Psoas muscle (tissue), 8 donors: Measurements from ENCODE around the gene HIPK1. TPM values are rescaled to one million over a fixed set of nuclear protein-coding genes. Genes with fewer than 3 reads are reported as not detected.

Experiments
- ATAC-seq, 4 donors: fragments of 200-7000 bp; cut with Tn5 transposase; one replicate each; pipeline ENCODE4 v1.9.1; 2020; ENCODE audit warnings: moderate library complexity in 3 of 4, mild to moderate bottlenecking in 2 of 4
- DNase-seq, 2 donors: peaks; one replicate each; pipeline ENCODE4 v3.0.0-alpha.2; 2020
- H3K27ac ChIP-seq: fragments of 200-600 bp; one replicate; pipeline ENCODE4 v1.8.0; 2022
- H3K27me3 ChIP-seq, 3 donors: fragments of 200-600 bp in 1 of 3; one replicate each; pipeline versions ENCODE4 v1.6.1 to v1.8.0; 2013 to 2022; ENCODE audit warnings: low read length in 2 of 3, mild to moderate bottlenecking in 2 of 3, moderate library complexity in 1 of 3; ENCODE audit not compliant: insufficient read depth in 3 of 3
- H3K36me3 ChIP-seq, 2 donors: fragments of 200-600 bp in 1 of 2; one replicate each; pipeline versions ENCODE4 v1.6.1 to v1.8.0; 2013 to 2022; ENCODE audit warnings: low read depth in 1 of 2, mild to moderate bottlenecking in 1 of 2, moderate library complexity in 1 of 2; ENCODE audit not compliant: insufficient read depth in 1 of 2
- H3K4me1 ChIP-seq: fragments of 200-600 bp; one replicate; pipeline ENCODE4 v1.8.0; 2022
- H3K4me3 ChIP-seq: fragments of 200-600 bp; one replicate; pipeline ENCODE4 v1.8.0; 2022; ENCODE audit warnings: mild to moderate bottlenecking
- H3K9me3 ChIP-seq: fragments of 200-600 bp; one replicate; pipeline ENCODE4 v1.8.0; 2022
- CTCF ChIP-seq: fragments of 200-600 bp; IDR thresholded peaks from one replicate; pipeline ENCODE4 v1.8.0; 2022; ENCODE audit warnings: antibody characterized with exemption
- WGBS, 3 donors: extraction: QIAGEN DNeasy Blood & Tissue Kit; methylation state at CpG; one replicate each; pipeline versions ENCODE4 v1.1.6 to v1.1.7; 2013; 5-methylcytosine and 5-hydroxymethylcytosine counted together
- intact Hi-C, 2 donors: fragments of 100-400 bp; cut with DNase I; formaldehyde crosslinking; loops; one replicate each; pipeline versions ENCODE4 v1.11.0 to v1.14.2; 2022
- polyA plus RNA-seq, 3 donors: library from polyadenylated mRNA; stranded (reverse); fragments of 200-250 nt; gene quantifications; one replicate each; pipeline ENCODE4 v1.2.3, GENCODE V29; 2013
- total RNA-seq, 4 donors: library from RNA; stranded (reverse); fragmentation: NEBNext Ultra II Directional in 2 of 4; extraction: Animal tissue kit (Norgen Biotek cat#: 25700) in 2 of 4; gene quantifications; one replicate each; pipeline versions ENCODE4 v1.2.1 to v1.2.4, GENCODE V29; 2021 to 2023
- donor health status: healthy with polysubstance abuse.
- donor health status: DM: no; HTN: no; CAD: no; lungs with moderate emphysema.
- donor health status: Bipolar disorder and iron deficiency.
- donor health status: healthy.
- donor health status: DM: yes; HTN: yes; CAD: no.
- donor health status: DM: no; HTN: no; CAD: no.
- donor health status: DM: no; HTN: no; CAD: no.
- donor health status: DM: yes; HTN: yes; CAD: no.

The HIPK1 gene
- total and polyA plus RNA-seq, 7 donors, result 16.8 to 80.6 (median 56.0) TPM

GRCh38 chr1:113982949-113983348 is 53.8 kb downstream of the HIPK1 start:
- intact Hi-C loops, result loop anchor here (5.0 to 10.0 kb wide), 5 partner anchors 44 to 234 kb away; partner anchors contain the start of gene SYT6 (in 1 of the 2)
- 33 to 55% (median 38%) methylated on average over 5 of the region's 5 CpGs for WGBS, 3 donors
- TF ChIP-seq CTCF, result no peak

GRCh38 chr1:113983391-113983790 is 54.3 kb downstream of the HIPK1 start:
- Histone ChIP-seq H3K4me1 (peaks cover 14% of the 10 kb centered on the region), H3K4me3 (peak overlapping the region; percentile 61), H3K27ac (peak overlapping the region; percentile 85), H3K9me3 (no peaks in the 10 kb centered on the region), H3K36me3 (no peaks in the 10 kb centered on the region), H3K27me3 (no peaks in the 10 kb centered on the region)
- WGBS, 3 donors, result 31 to 40% (median 36%) methylated on average over 8 of the region's 8 CpGs
- TF ChIP-seq CTCF, result no peak
- ATAC-seq (peak; percentile 22 to 59 (median 48)), DNase-seq (no peak)
- intact Hi-C loops, result loop anchor here (5.0 to 10.0 kb wide), 5 partner anchors 44 to 234 kb away; partner anchors contain the start of gene SYT6 (in 1 of the 2)

More at GRCh38 chr1:113982949-113983348, 53.8 kb downstream of the HIPK1 start:
- DNase-seq, result no peak
- ATAC-seq, result no peak
- H3K27ac ChIP-seq, result peak overlapping the region; percentile 85
- H3K27me3 ChIP-seq, result no peaks in the 10 kb centered on the region
- peaks cover 19% of the 10 kb centered on the region for H3K4me1 ChIP-seq
- H3K4me3 ChIP-seq, result peak overlapping the region; percentile 61
- H3K9me3 ChIP-seq, result no peaks in the 10 kb centered on the region
- H3K36me3 ChIP-seq, result no peaks in the 10 kb centered on the region

- H3K27me3 ChIP-seq, result no peaks in the 10 kb centered on the region
- ATAC-seq, result no peak
- H3K27ac ChIP-seq, result peak overlapping the region; percentile 85
- peak overlapping the region; percentile 61 for H3K4me3 ChIP-seq
- no peaks in the 10 kb centered on the region for H3K36me3 ChIP-seq
- H3K4me1 ChIP-seq, result peaks cover 10% of the 10 kb centered on the region
- DNase-seq, result no peak
- no peak for TF ChIP-seq CTCF
- 49 to 83% (median 58%) methylated on average over 7 of the region's 7 CpGs for WGBS, 3 donors
- H3K9me3 ChIP-seq, result no peaks in the 10 kb centered on the region
- intact Hi-C loops, result loop anchor here (5.0 to 10.0 kb wide), 5 partner anchors 43 to 233 kb away; partner anchors contain the start of gene SYT6 (in 1 of the 2)
These were observed 54.7 kb downstream of the HIPK1 start for GRCh38 chr1:113983826-113984225.

GRCh38 chr1:113984710-113985109 is 55.6 kb downstream of the HIPK1 start:
- no peaks in the 10 kb centered on the region for H3K36me3 ChIP-seq
- 65 to 68% (median 66%) methylated on average over 4 of the region's 4 CpGs for WGBS, 3 donors
- peak overlapping the region; percentile 61 for H3K4me3 ChIP-seq
- H3K27ac ChIP-seq, result peak overlapping the region; percentile 85
- H3K27me3 ChIP-seq, result no peaks in the 10 kb centered on the region
- no peak for TF ChIP-seq CTCF
- H3K9me3 ChIP-seq, result no peaks in the 10 kb centered on the region
- H3K4me1 ChIP-seq, result peaks cover 6% of the 10 kb centered on the region
- intact Hi-C loops, result loop anchor here (5.0 to 10.0 kb wide), 5 partner anchors 43 to 233 kb away; partner anchors contain the start of gene SYT6 (in 1 of the 2)
- DNase-seq (no peak), ATAC-seq (no peak)

DNA sequence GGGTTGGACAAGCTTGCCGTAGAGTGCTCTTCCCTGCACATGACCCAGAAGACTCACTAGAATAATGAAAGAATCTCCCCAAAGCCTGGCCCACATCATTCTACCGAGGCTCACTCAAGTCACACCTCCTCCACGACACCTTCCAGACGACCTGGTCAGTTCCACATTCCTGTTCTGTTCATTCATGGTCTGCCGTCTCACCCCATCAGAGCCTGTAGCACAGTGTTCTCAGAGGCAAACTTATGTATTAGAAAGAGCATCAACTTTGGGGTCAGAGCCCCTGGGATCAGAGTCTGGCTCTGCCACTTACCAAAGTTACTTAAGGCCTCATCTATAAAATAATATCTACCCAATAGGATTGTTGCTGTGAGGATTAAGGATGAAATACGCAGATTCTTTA is 57.7 kb downstream of the HIPK1 start:
- ATAC-seq (no peak), DNase-seq (no peak)
- H3K27ac ChIP-seq, result peak overlapping the region; percentile 24
- H3K4me3 ChIP-seq, result peak overlapping the region; percentile 28
- intact Hi-C loops, result loop anchor here in 1 of 2 donors (10.0 kb wide), 1 partner anchor 88 kb away; no protein-coding TSS in a partner anchor
- no peaks in the 10 kb centered on the region for H3K36me3 ChIP-seq
- H3K27me3 ChIP-seq, result no peaks in the 10 kb centered on the region
- no peaks in the 10 kb centered on the region for H3K9me3 ChIP-seq
- 82 to 91% (median 83%) methylated on average over 6 of the region's 6 CpGs for WGBS, 3 donors
- H3K4me1 ChIP-seq, result peaks cover 20% of the 10 kb centered on the region
- TF ChIP-seq CTCF, result no peak
